DOHH2 (cell line): ENCODE data around the gene CA14.
"Not testable (repeated sequence)": the region's sequence is repeated elsewhere in the genome, so short reads cannot be mapped to it uniquely, and the experiment has no call there.

Source experiments
- H3F3A ChIP-seq: fragments of 200-600 bp; sonication (generic), shearing (Covaris generic); 2 replicates; pipeline ENCODE4 v1.6.0; 2016; ENCODE audit warnings: antibody characterized with exemption, mild to moderate bottlenecking; ENCODE audit not compliant: control insufficient read depth, insufficient read depth
- H3K27ac ChIP-seq: fragments of 200-600 bp; sonication (generic); 2 replicates; pipeline ENCODE4 v1.5.1; 2014; ENCODE audit warnings: low read depth, mild to moderate bottlenecking, low read length, moderate library complexity
- H3K27me3 ChIP-seq: fragments of 200-600 bp; sonication (generic); 2 replicates; pipeline ENCODE4 v1.6.1; 2014; ENCODE audit warnings: mild to moderate bottlenecking, low read length, mixed read lengths; ENCODE audit not compliant: control insufficient read depth
- H3K36me3 ChIP-seq: fragments of 200-600 bp; sonication (generic); 2 replicates; pipeline ENCODE4 v1.6.1; 2014; ENCODE audit warnings: mild to moderate bottlenecking, low read length, moderate library complexity, mixed read lengths; ENCODE audit not compliant: control insufficient read depth
- H3K4me1 ChIP-seq: fragments of 200-600 bp; sonication (generic); 2 replicates; pipeline ENCODE4 v1.6.1; 2014; ENCODE audit warnings: mild to moderate bottlenecking, low read length, mixed read lengths; ENCODE audit not compliant: control insufficient read depth
- H3K4me2 ChIP-seq: fragments of 200-600 bp; sonication (generic); 2 replicates; pipeline ENCODE4 v1.6.0; 2014; ENCODE audit warnings: mild to moderate bottlenecking, low read length, moderate library complexity
- H3K4me3 ChIP-seq: fragments of 200-600 bp; sonication (generic); 2 replicates; pipeline ENCODE4 v1.5.1; 2014; ENCODE audit warnings: mild to moderate bottlenecking, low read length, mixed read lengths
- H3K79me2 ChIP-seq: fragments of 200-600 bp; sonication (generic); 2 replicates; pipeline ENCODE4 v1.6.1; 2014; ENCODE audit warnings: mild to moderate bottlenecking, low read length, mixed read lengths; ENCODE audit not compliant: control insufficient read depth
- H3K9me2 ChIP-seq: fragments of 200-600 bp; sonication (generic); replicated peaks from 2 replicates; pipeline ENCODE4 v1.6.1; 2014; ENCODE audit warnings: mild to moderate bottlenecking, low read length, mixed read lengths; ENCODE audit not compliant: control insufficient read depth
- H3K9me3 ChIP-seq: fragments of 200-600 bp; sonication (generic); 2 replicates; pipeline ENCODE4 v1.6.1; 2014; ENCODE audit warnings: antibody characterized with exemption, low read length, mixed read lengths; ENCODE audit not compliant: control insufficient read depth, insufficient read depth
- H4K20me1 ChIP-seq: fragments of 200-600 bp; sonication (generic); 2 replicates; pipeline ENCODE4 v1.6.0; 2014; ENCODE audit warnings: low read depth, mild to moderate bottlenecking, antibody characterized with exemption, low read length, moderate library complexity; ENCODE audit not compliant: control insufficient read depth, insufficient read depth
- EZH2phosphoT487 ChIP-seq: fragments of 200-600 bp; sonication (generic); IDR thresholded peaks from 2 replicates; pipeline ENCODE4 v1.6.1; 2017; ENCODE audit warnings: borderline replicate concordance, mild to moderate bottlenecking, antibody characterized with exemption, low read length, moderate library complexity, mixed read lengths
- TF ChIP-seq, protein P1 (sequence below): fragments of 200-600 bp; sonication (generic); IDR thresholded peaks from one replicate; pipeline ENCODE4 v1.5.1; 2014; ENCODE audit warnings: antibody characterized with exemption, mild to moderate bottlenecking, low read depth, low read length; ENCODE audit not compliant: poor library complexity, severe bottlenecking

The CA14 gene

GRCh38 chr1:150212070-150212469 lies 45.5 kb upstream of the CA14 start:
- TF ChIP-seq, protein P1, sequence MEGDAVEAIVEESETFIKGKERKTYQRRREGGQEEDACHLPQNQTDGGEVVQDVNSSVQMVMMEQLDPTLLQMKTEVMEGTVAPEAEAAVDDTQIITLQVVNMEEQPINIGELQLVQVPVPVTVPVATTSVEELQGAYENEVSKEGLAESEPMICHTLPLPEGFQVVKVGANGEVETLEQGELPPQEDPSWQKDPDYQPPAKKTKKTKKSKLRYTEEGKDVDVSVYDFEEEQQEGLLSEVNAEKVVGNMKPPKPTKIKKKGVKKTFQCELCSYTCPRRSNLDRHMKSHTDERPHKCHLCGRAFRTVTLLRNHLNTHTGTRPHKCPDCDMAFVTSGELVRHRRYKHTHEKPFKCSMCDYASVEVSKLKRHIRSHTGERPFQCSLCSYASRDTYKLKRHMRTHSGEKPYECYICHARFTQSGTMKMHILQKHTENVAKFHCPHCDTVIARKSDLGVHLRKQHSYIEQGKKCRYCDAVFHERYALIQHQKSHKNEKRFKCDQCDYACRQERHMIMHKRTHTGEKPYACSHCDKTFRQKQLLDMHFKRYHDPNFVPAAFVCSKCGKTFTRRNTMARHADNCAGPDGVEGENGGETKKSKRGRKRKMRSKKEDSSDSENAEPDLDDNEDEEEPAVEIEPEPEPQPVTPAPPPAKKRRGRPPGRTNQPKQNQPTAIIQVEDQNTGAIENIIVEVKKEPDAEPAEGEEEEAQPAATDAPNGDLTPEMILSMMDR: no peak
- TF ChIP-seq EZH2phosphoT487: no peak
- H3K27ac ChIP-seq: no peak overlapping the region
- H3K9me2 ChIP-seq: no peaks in the 10 kb centered on the region
- H3K4me1 ChIP-seq: peaks cover 12% of the 10 kb centered on the region
- H3K9me3 ChIP-seq: no peaks in the 10 kb centered on the region
- H3K79me2 ChIP-seq: no peaks in the 10 kb centered on the region
- H3F3A ChIP-seq: peaks cover 13% of the 10 kb centered on the region
- H3K27me3 ChIP-seq: no peaks in the 10 kb centered on the region
- H3K36me3 ChIP-seq: no peaks in the 10 kb centered on the region
- no peak overlapping the region for H3K4me2 ChIP-seq
- no peak overlapping the region for H3K4me3 ChIP-seq
- no peaks in the 10 kb centered on the region for H4K20me1 ChIP-seq

GRCh38 chr1:150213170-150214098 lies 44.1 kb upstream of the CA14 start:
- peak overlapping the region; percentile 59 for H3K4me3 ChIP-seq
- H3K4me1 ChIP-seq: peaks cover 12% of the 10 kb centered on the region
- H3K36me3 ChIP-seq: no peaks in the 10 kb centered on the region; the same call in 1 of the 2 replicates
- H3K79me2 ChIP-seq: no peaks in the 10 kb centered on the region
- H4K20me1 ChIP-seq: no peaks in the 10 kb centered on the region
- no peaks in the 10 kb centered on the region for H3K27me3 ChIP-seq
- H3K27ac ChIP-seq: peak overlapping the region; percentile 50
- H3F3A ChIP-seq: peaks cover 22% of the 10 kb centered on the region
- peak overlapping the region; percentile 59 for H3K4me2 ChIP-seq
- H3K9me3 ChIP-seq: no peaks in the 10 kb centered on the region
- no peaks in the 10 kb centered on the region for H3K9me2 ChIP-seq
- TF ChIP-seq, protein P1: peak; percentile 49
- TF ChIP-seq EZH2phosphoT487: no peak

- Histone ChIP-seq H3F3A (peaks cover 29% of the 10 kb centered on the region), H3K4me3 (peak overlapping the region; percentile 59), H3K4me2 (peak overlapping the region; percentile 59), H3K4me1 (peaks cover 12% of the 10 kb centered on the region), H3K27ac (peak overlapping the region; percentile 50)
- H3K79me2 ChIP-seq, H3K9me2 ChIP-seq, H3K9me3 ChIP-seq, H4K20me1 ChIP-seq, H3K27me3 ChIP-seq, H3K36me3 ChIP-seq: not testable (repeated sequence)
These were observed 43.3 kb upstream of the CA14 start for GRCh38 chr1:150214099-150214756.

DNA sequence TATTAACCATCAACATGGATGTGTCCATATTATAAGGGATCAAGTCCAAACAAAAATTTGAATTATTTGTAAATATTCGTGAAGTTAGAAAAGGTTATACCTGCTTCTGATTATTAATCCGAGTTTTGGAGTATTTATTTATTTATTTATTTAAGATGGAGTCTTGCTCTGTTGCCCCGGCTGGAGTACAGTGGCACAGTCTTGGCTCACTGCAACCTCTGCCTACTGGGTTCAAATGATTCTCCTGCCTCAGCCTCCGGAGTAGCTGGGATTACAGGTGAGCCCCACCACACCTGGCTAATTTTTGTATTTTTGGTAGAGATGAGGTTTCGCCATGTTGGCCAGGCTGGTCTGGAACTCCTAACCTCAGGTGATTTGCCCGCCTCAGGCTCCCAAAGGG lies 41.7 kb upstream of the CA14 start:
- not testable (repeated sequence) for H4K20me1 ChIP-seq, H3K9me3 ChIP-seq, H3K4me3 ChIP-seq, H3K27ac ChIP-seq, H3K9me2 ChIP-seq, H3K79me2 ChIP-seq, H3K27me3 ChIP-seq, H3K4me2 ChIP-seq
- H3F3A ChIP-seq: peaks cover 36% of the 10 kb centered on the region
- peaks cover 12% of the 10 kb centered on the region for H3K4me1 ChIP-seq
- peaks cover 20% of the 10 kb centered on the region for H3K36me3 ChIP-seq
